Esophagus squamous epithelium (tissue), 4 donors: ENCODE results near the gene RBFOX2.

Source experiments
- CTCF ChIP-seq, 6 experiments: fragments of 450-650 bp in 4 of 6; fragments of 200-600 bp in 2 of 6; sonication (generic) in 2 of 6; IDR thresholded peaks; one replicate each; pipeline ENCODE4 v1.5.1; 2016 to 2019; ENCODE audit warnings: antibody characterized with exemption in 6 of 6, mild to moderate bottlenecking in 4 of 6, moderate library complexity in 4 of 6
- POLR2A ChIP-seq, 4 donors: fragments of 450-650 bp; IDR thresholded peaks; one replicate each; pipeline ENCODE4 v1.6.1; 2017; ENCODE audit warnings: antibody characterized with exemption in 4 of 4, mild to moderate bottlenecking in 4 of 4, moderate library complexity in 3 of 4

DNA sequence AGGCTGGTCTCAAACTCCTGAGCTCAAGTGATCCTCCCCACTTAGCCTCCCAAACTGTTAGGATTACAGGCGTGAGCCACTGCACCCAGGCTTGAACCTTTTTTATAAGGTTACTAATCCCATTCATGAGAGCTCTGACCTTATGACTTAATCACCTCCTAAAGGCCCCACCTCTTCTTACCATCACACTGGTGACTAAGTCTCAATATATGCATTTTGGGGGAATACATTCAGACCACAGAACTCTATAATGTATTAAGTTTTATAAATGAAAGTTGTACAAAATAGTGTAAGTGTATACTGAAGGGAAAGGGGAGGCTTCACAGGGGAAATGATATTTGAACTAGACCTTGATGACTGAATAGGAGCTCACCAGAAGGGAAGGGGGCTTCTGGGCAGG lies 28.4 kb upstream of the RBFOX2 start:
- TF ChIP-seq CTCF (IDR thresholded peaks at IDR 0.05), result no peak
- no peak for TF ChIP-seq POLR2A (IDR thresholded peaks at IDR 0.05)
